Brain microvascular endothelial cell (primary cell): ENCODE results near the gene C1QTNF12.
A peak's percentile ranks its signal among the peaks of the same experiment; 100 is the strongest.

Experiments
- DNase-seq: peaks from one replicate; pipeline ENCODE4 v3.0.0-alpha.2; 2020
- H3K27ac ChIP-seq: fragments of 250-450 bp; sonication (Bioruptor Pico); 2 replicates; pipeline ENCODE4 v1.5.1; 2020; ENCODE audit warnings: mild to moderate bottlenecking, moderate library complexity
- H3K27me3 ChIP-seq: fragments of 250-450 bp; sonication (Bioruptor Pico); replicated peaks from 2 replicates; pipeline ENCODE4 v1.5.1; 2020; ENCODE audit warnings: mild to moderate bottlenecking
- H3K36me3 ChIP-seq: fragments of 250-450 bp; sonication (Bioruptor Pico); replicated peaks from 2 replicates; pipeline ENCODE4 v1.5.1; 2020; ENCODE audit warnings: mild to moderate bottlenecking
- H3K4me3 ChIP-seq: 2 replicates; pipeline ENCODE4 v1.5.1; 2011; ENCODE audit warnings: low read depth, mild to moderate bottlenecking, control low read depth, low read length, moderate library complexity
- CTCF ChIP-seq: IDR thresholded peaks from 2 replicates; pipeline ENCODE4 v1.5.1; 2011; ENCODE audit warnings: low read depth, mild to moderate bottlenecking, moderate library complexity, low read length, control low read depth, inconsistent platforms; ENCODE audit errors: missing control alignments
- in situ Hi-C: cut with HindIII; loops from 2 replicates; pipeline ENCODE4 v1.10.0; 2017; ENCODE audit warnings: low sequenced_read_pairs, low pct_ligation_motif_present

Gene C1QTNF12

GRCh38 chr1:1231400-1232207 is 14.9 kb downstream of the C1QTNF12 start, which contains the start of gene SDF4:
Gene SDF4 (minus strand): TSS chr1:1232001. CDS start chr1:1228772, 3,229 bp downstream.
- in situ Hi-C loops: no loop called here
- Histone ChIP-seq H3K36me3 (peaks cover 16% of the 10 kb centered on the region), H3K4me3 (peak within 1 kb of the TSS; percentile 85), H3K27me3 (no peaks in the 10 kb centered on the region), H3K27ac (peak within 1 kb of the TSS; percentile 83)
- peak; percentile 91 for DNase-seq
- no peak for TF ChIP-seq CTCF

- Histone ChIP-seq H3K36me3 (peaks cover 20% of the 10 kb centered on the region), H3K27ac (peak overlapping the region; percentile 83), H3K4me3 (peak overlapping the region; percentile 85), H3K27me3 (no peaks in the 10 kb centered on the region)
- peak; percentile 56 for TF ChIP-seq CTCF
- DNase-seq: peak; percentile 75
- in situ Hi-C loops: no loop called here
Observed at GRCh38 chr1:1230656-1231399, 15.7 kb downstream of the C1QTNF12 start.

- Histone ChIP-seq H3K4me3 (no peak overlapping the region), H3K27ac (no peak overlapping the region), H3K36me3 (peaks cover 25% of the 10 kb centered on the region), H3K27me3 (no peaks in the 10 kb centered on the region)
- no peak for DNase-seq
- in situ Hi-C loops: no loop called here
- TF ChIP-seq CTCF: no peak
Observed at GRCh38 chr1:1229770-1230169, 16.8 kb downstream of the C1QTNF12 start.

- Histone ChIP-seq H3K27me3 (no peaks in the 10 kb centered on the region), H3K4me3 (no peak overlapping the region), H3K27ac (no peak overlapping the region), H3K36me3 (peaks cover 31% of the 10 kb centered on the region)
- no peak for TF ChIP-seq CTCF
- in situ Hi-C loops: no loop called here
- DNase-seq: no peak
Observed at GRCh38 chr1:1228596-1229321, 17.8 kb downstream of the C1QTNF12 start.

GRCh38 chr1:1228187-1228586 is 18.3 kb downstream of the C1QTNF12 start:
- peaks cover 34% of the 10 kb centered on the region for H3K36me3 ChIP-seq

More at GRCh38 chr1:1228187-1228586, 18.3 kb downstream of the C1QTNF12 start:
- in situ Hi-C loops: no loop called here
- no peak for TF ChIP-seq CTCF
- no peak overlapping the region for H3K27ac ChIP-seq
- H3K4me3 ChIP-seq: no peak overlapping the region
- no peaks in the 10 kb centered on the region for H3K27me3 ChIP-seq
- DNase-seq: no peak
